ENCODE measurements around the gene TSSK3. TPM values are rescaled to one million over a fixed set of nuclear protein-coding genes. Genes with fewer than 3 reads are reported as not detected.

TSSK3 gene
- total RNA-seq, 2 experiments from 2014 or later = 0.98 TPM; not detected in 1

DNA sequence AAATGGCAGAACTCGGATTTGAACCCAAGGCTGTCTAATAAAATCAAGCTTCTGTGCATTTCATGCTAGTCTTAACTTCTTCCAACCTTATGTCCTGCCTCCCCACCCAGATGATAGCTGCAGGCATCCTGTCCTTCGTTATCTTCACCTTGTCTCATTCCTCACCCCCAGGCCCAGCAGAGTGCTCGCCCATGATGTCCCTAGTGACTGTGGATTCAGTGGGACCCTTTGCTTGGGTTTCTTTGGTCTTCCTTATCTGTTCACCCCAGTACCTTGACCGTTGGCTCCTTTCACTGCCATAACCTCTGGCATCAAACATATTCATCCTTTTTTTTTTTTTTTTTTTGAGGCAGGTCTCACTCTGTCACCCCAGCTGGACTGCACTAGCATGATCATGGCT is 37.5 kb downstream of the TSSK3 start:
- no peak for DNase-seq
- intact Hi-C loops (cut with DNase I, micrococcal nuclease) = loop anchor here (1.0 to 10.0 kb wide), 7 partner anchors 14 to 755 kb away; partner anchors contain the start of genes KHDRBS1 (in 1 of the 2), PEF1 (in 1 of the 2), S100PBP (in 1 of the 2) and YARS1 (in 1 of the 2)
- Histone ChIP-seq H3K27ac (ENCODE audit: low read depth in 1 of 2, low read length in 2 of 2) (no peak overlapping the region), H3K36me3 (ENCODE audit: insufficient read depth, low read length) (no peaks in the 10 kb centered on the region), H3K9me3 (ENCODE audit: control insufficient read depth in 1 of 2, insufficient read depth in 1 of 2, low read length in 2 of 2) (no peaks in the 10 kb centered on the region), H3K27me3 (ENCODE audit: control insufficient read depth in 1 of 2, insufficient read depth in 2 of 2, low read length in 2 of 2) (no peaks in the 10 kb centered on the region), H3K4me1 (ENCODE audit: insufficient read depth, low read length) (peaks cover 11% of the 10 kb centered on the region), H3K4me3 (ENCODE audit: low read length) (no peak overlapping the region)
- H3K4me1 Mint-ChIP-seq (ENCODE audit: low read depth) = peaks cover 5% of the 10 kb centered on the region
- ChIA-PET POLR2A (no interaction called here), CTCF (interaction anchor here (1.3 to 2.6 kb wide), 2 partner anchors 15 to 31 kb away, joined by 3 to 28 read pairs; no protein-coding TSS in a partner anchor)
- TF ChIP-seq, protein P1, sequence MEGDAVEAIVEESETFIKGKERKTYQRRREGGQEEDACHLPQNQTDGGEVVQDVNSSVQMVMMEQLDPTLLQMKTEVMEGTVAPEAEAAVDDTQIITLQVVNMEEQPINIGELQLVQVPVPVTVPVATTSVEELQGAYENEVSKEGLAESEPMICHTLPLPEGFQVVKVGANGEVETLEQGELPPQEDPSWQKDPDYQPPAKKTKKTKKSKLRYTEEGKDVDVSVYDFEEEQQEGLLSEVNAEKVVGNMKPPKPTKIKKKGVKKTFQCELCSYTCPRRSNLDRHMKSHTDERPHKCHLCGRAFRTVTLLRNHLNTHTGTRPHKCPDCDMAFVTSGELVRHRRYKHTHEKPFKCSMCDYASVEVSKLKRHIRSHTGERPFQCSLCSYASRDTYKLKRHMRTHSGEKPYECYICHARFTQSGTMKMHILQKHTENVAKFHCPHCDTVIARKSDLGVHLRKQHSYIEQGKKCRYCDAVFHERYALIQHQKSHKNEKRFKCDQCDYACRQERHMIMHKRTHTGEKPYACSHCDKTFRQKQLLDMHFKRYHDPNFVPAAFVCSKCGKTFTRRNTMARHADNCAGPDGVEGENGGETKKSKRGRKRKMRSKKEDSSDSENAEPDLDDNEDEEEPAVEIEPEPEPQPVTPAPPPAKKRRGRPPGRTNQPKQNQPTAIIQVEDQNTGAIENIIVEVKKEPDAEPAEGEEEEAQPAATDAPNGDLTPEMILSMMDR (IDR thresholded peaks at IDR 0.05) = no peak
- H3K4me3 Mint-ChIP-seq = no peak overlapping the region
- no peak for ATAC-seq (ENCODE audit: poor library complexity)
- no peaks in the 10 kb centered on the region for H3K27me3 Mint-ChIP-seq
- H3K27ac Mint-ChIP-seq = no peak overlapping the region
- H3K36me3 Mint-ChIP-seq (ENCODE audit: low read depth) = no peaks in the 10 kb centered on the region
- no peaks in the 10 kb centered on the region for H3K9me3 Mint-ChIP-seq

DNA sequence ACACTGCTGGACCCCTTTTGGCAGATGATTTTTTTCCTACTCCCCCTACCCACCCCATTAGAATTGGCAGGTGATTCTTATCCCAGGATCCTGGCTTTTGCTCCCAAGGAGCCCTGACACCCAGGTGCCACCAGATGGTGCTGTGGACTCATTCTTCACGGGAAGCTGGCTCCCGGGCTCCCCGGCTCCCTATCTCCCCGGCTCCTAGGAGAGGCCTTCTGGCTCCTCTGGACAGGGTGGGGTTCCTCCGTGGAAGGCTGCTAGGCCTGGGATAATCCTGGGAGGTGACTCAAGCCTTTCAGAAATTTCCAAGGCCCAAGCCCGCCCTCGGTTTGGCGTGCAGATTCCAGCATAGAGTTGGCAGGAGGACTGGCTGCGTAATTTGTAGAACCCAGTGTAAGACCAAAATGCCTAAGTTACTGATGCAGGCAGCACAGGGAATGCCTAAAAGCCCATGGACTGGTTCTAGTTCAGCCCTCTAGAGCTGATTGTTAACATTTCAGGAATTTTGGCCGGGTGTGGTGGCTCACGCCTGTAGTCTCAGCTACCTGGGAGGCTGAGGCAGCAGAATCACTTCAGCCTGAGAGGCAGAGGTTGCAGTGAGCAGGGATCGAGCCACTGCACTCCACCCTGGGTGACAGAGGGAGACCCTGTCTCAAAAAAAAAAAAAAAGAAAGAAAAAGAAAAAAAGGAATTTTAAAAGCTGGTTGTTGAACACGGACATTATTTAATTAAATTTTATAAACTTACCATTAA is 38.7 kb downstream of the TSSK3 start:
- intact Hi-C loops (cut with DNase I, micrococcal nuclease) = loop anchor here (1.0 to 10.0 kb wide), 4 partner anchors 13 to 374 kb away; no protein-coding TSS in a partner anchor
- no peak overlapping the region for H3K27ac Mint-ChIP-seq

DNA sequence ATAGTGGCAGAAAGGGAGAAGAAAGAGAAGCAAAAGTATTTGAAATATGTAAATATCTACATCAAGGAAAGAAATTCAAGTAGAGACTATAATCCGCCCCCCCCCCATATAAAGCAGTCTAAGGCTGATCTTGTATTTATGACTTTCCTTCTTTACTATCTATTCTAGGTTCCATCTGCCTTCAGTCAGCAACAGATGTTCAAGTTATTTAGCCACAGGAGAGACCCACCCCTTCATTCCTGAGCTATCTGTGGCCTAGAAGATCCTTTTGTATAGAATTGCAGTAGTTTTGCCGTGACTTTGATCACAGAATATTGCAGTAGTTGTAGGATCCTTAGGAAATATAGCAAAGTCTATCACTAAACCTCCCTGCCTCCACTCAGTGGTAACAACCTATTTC is 42.6 kb downstream of the TSSK3 start:
- Mint-ChIP-seq H3K9me3 (no peaks in the 10 kb centered on the region), H3K4me3 (no peak overlapping the region), H3K27ac (no peak overlapping the region), H3K27me3 (no peaks in the 10 kb centered on the region), H3K4me1 (ENCODE audit: low read depth) (no peaks in the 10 kb centered on the region), H3K36me3 (ENCODE audit: low read depth) (no peaks in the 10 kb centered on the region)
- Histone ChIP-seq H3K4me3 (ENCODE audit: low read length) (no peak overlapping the region), H3K27me3 (ENCODE audit: control insufficient read depth in 1 of 2, insufficient read depth in 2 of 2, low read length in 2 of 2) (no peaks in the 10 kb centered on the region), H3K36me3 (ENCODE audit: insufficient read depth, low read length) (no peaks in the 10 kb centered on the region), H3K27ac (ENCODE audit: low read depth in 1 of 2, low read length in 2 of 2) (no peak overlapping the region), H3K4me1 (ENCODE audit: insufficient read depth, low read length) (peaks cover 7% of the 10 kb centered on the region), H3K9me3 (ENCODE audit: control insufficient read depth in 1 of 2, insufficient read depth in 1 of 2, low read length in 2 of 2) (no peaks in the 10 kb centered on the region)
- DNase-seq = no peak
- intact Hi-C loops (cut with DNase I, micrococcal nuclease) = loop anchor here (5.0 to 10.0 kb wide), 2 partner anchors 367 to 370 kb away; no protein-coding TSS in a partner anchor
- POLR2A ChIA-PET = no interaction called here
- CTCF ChIA-PET = no interaction called here
- no peak for ATAC-seq (ENCODE audit: poor library complexity)
- TF ChIP-seq, protein P1 (IDR thresholded peaks at IDR 0.05) = no peak

More for the DNA sequence above, 38.7 kb downstream of the TSSK3 start:
- ATAC-seq (ENCODE audit: poor library complexity) (peak; percentile 52), DNase-seq (peak; percentile 8 to 71 (median 37))
- Mint-ChIP-seq H3K4me1 (ENCODE audit: low read depth) (no peaks in the 10 kb centered on the region), H3K4me3 (no peak overlapping the region), H3K9me3 (no peaks in the 10 kb centered on the region), H3K27me3 (no peaks in the 10 kb centered on the region), H3K36me3 (ENCODE audit: low read depth) (no peaks in the 10 kb centered on the region)
- Histone ChIP-seq H3K9me3 (ENCODE audit: control insufficient read depth in 1 of 2, insufficient read depth in 1 of 2, low read length in 2 of 2) (no peaks in the 10 kb centered on the region), H3K4me3 (ENCODE audit: low read length) (no peak overlapping the region), H3K4me1 (ENCODE audit: insufficient read depth, low read length) (peaks cover 7% of the 10 kb centered on the region), H3K27ac (ENCODE audit: low read depth in 1 of 2, low read length in 2 of 2) (no peak overlapping the region), H3K36me3 (ENCODE audit: insufficient read depth, low read length) (no peaks in the 10 kb centered on the region), H3K27me3 (ENCODE audit: control insufficient read depth in 1 of 2, insufficient read depth in 2 of 2, low read length in 2 of 2) (no peaks in the 10 kb centered on the region)
- CTCF ChIA-PET = interaction anchor here (0.5 to 2.6 kb wide), 11 partner anchors 10 to 372 kb away, joined by 3 to 28 read pairs (median 4); partner anchors contain the start of genes IQCC and TMEM39B
- POLR2A ChIA-PET = interaction anchor here (0.6 to 1.4 kb wide), 3 partner anchors 14 to 250 kb away, joined by 3 to 7 read pairs (median 4); partner anchors contain the start of genes MARCKSL1 and RBBP4
- TF ChIP-seq, protein P1 (IDR thresholded peaks at IDR 0.05) = peak; percentile 86
